Vein endothelial cell (primary cell): ENCODE measurements around the gene C1QBP. TPM values are rescaled to one million over a fixed set of nuclear protein-coding genes. Genes with fewer than 3 reads are reported as not detected.

Experiments used
- total RNA-seq: library from RNA; depleted of rRNA; stranded (reverse); fragments of >200 nt; gene quantifications from 2 replicates; pipeline ENCODE4 v1.2.3, GENCODE V29; 2012

C1QBP gene, protein sequence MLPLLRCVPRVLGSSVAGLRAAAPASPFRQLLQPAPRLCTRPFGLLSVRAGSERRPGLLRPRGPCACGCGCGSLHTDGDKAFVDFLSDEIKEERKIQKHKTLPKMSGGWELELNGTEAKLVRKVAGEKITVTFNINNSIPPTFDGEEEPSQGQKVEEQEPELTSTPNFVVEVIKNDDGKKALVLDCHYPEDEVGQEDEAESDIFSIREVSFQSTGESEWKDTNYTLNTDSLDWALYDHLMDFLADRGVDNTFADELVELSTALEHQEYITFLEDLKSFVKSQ
- total RNA-seq = 227 and 315 TPM in 2 replicates

GRCh38 chr17:5438716-5439445, at the start of gene C1QBP:
Gene C1QBP (minus strand): TSS chr17:5439155. CDS start chr17:5439073, 82 bp downstream.

GRCh38 chr17:5486206-5487124, 47.5 kb upstream of the C1QBP start, which contains the start of gene MIS12:
Gene MIS12 (plus strand): TSS chr17:5486566. CDS start chr17:5488863, 2,297 bp downstream.

GRCh38 chr17:5485270-5486205, 46.6 kb upstream of the C1QBP start, which contains the start of gene DERL2:
Gene DERL2 (minus strand): TSS chr17:5486178. CDS start chr17:5486161, 17 bp downstream.

DNA sequence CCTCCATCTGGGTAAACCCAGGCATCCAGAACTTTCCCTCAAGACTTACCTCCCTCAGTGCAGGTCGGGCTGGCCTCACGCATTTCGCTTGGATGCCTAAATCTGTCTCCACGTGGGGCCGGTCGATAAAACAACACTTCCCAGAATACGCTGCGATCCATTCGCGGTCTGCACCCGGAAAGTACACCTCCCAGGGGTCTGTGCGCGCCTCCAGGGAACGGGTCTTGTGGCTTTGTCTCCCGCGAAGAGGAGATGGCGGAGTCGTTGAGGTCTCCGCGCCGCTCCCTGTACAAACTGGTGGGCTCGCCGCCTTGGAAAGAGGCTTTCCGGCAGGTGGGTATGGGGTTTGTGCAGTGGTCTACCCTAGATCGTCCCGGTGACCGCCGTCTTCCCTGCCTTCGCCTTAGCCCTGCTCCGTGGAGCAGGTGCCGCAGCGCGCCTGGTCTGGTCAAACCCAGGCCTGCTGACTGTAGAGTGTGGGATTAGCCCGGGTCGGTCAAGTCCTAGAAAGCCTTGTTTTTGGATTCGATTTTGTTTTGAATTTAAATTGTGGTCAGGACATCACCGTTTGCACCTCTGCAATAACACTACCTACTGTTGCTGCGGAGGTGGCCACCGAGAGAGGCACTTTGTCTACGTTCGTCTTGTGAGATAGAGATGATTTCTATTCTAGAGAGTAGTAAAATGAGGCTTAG, 18.8 kb downstream of the C1QBP start, which contains the start of gene RPAIN:
TSS of gene RPAIN (plus strand) at position 224 of the 695 bp plus-strand sequence. CDS start at position 253, 29 bp downstream.

GRCh38 chr17:5419356-5419958, 19.5 kb downstream of the C1QBP start, which contains the start of gene NUP88:
Gene NUP88 (minus strand): TSS chr17:5419662. CDS start chr17:5419650, 12 bp downstream.

Other genes starting within 250 kb of the C1QBP start
- 4.6 and 6.8 TPM in 2 replicates for gene ZNF594, start 247.3 kb downstream of the C1QBP start, total RNA-seq
- not detected in 2 replicates for gene SCIMP, start 204.3 kb downstream of the C1QBP start, total RNA-seq
- gene RABEP1, start 156.9 kb downstream of the C1QBP start, total RNA-seq = 41.7 and 44.1 TPM in 2 replicates
- gene NUP88, start 19.5 kb downstream of the C1QBP start, total RNA-seq = 93.7 and 99.0 TPM in 2 replicates
- 41.4 and 56.2 TPM in 2 replicates for gene RPAIN, start 19.0 kb downstream of the C1QBP start, total RNA-seq
- gene DHX33, start 29.8 kb upstream of the C1QBP start, total RNA-seq = 23.2 and 27.4 TPM in 2 replicates
- gene DERL2, start 47.0 kb upstream of the C1QBP start, total RNA-seq = 26.7 and 27.1 TPM in 2 replicates
- gene MIS12, start 47.4 kb upstream of the C1QBP start, total RNA-seq = 12.4 and 14.5 TPM in 2 replicates
- gene NLRP1, start 145.4 kb upstream of the C1QBP start, total RNA-seq = 34.0 and 34.3 TPM in 2 replicates